Naive thymus-derived CD4-positive, alpha-beta T cell (primary cell): Measurements from ENCODE around the gene OGA. TPM values are rescaled to one million over a fixed set of nuclear protein-coding genes. Genes with fewer than 3 reads are reported as not detected.

Experiments
- ATAC-seq: fragments of 150-1000 bp; cut with Tn5 transposase; 2 replicates; pipeline ENCODE4 v1.10.0; 2021; ENCODE audit warnings: mild to moderate bottlenecking, moderate library complexity
- CTCF ChIA-PET: fragments of 350-600 bp; sonication (Branson Sonifier 250); formaldehyde crosslinking; loops from one replicate; lab custom pipeline; 2021; ENCODE audit warnings: antibody characterized with exemption; lab: Charles Lee
- POLR2A ChIA-PET: fragments of 350-600 bp; sonication (Branson Sonifier 250); formaldehyde crosslinking; loops from one replicate; lab custom pipeline; 2021; ENCODE audit warnings: antibody characterized with exemption, inconsistent platforms; lab: Charles Lee
- DNase-seq, 9 donors: peaks; one replicate each; pipeline versions ENCODE4 v3.0.0 to v3.0.0-alpha.2; 2020 to 2022; ENCODE audit warnings: mixed read lengths in 1 of 9
- H3K27ac ChIP-seq: one replicate; pipeline ENCODE4 v1.7.0; 2013; ENCODE audit warnings: mild to moderate bottlenecking, low read depth, low read length, moderate library complexity
- H3K27me3 ChIP-seq, 2 donors: one replicate each; pipeline ENCODE4 v1.7.0; 2013; ENCODE audit warnings: low read length in 2 of 2, mild to moderate bottlenecking in 2 of 2, moderate library complexity in 2 of 2; ENCODE audit not compliant: control insufficient read depth in 2 of 2, insufficient read depth in 2 of 2
- H3K36me3 ChIP-seq, 3 experiments: 1 replicate in 2 of 3; 2 replicates in 1 of 3; pipeline ENCODE4 v1.7.0; 2013; ENCODE audit warnings: low read length in 3 of 3, mild to moderate bottlenecking in 3 of 3, moderate library complexity in 1 of 3; ENCODE audit not compliant: insufficient read depth in 3 of 3, control insufficient read depth in 2 of 3
- H3K4me1 ChIP-seq, 2 donors: one replicate each; pipeline ENCODE4 v1.7.0; 2013; ENCODE audit warnings: low read length in 2 of 2, mild to moderate bottlenecking in 2 of 2, moderate library complexity in 1 of 2; ENCODE audit not compliant: control insufficient read depth in 2 of 2, insufficient read depth in 2 of 2
- H3K4me3 ChIP-seq: 2 replicates; pipeline ENCODE4 v1.7.0; 2013; ENCODE audit warnings: mild to moderate bottlenecking, low read length
- H3K9me3 ChIP-seq, 3 experiments: 1 replicate in 2 of 3; 2 replicates in 1 of 3; pipeline ENCODE4 v1.7.0; 2013; ENCODE audit warnings: low read length in 3 of 3; ENCODE audit not compliant: control insufficient read depth in 2 of 3
- H3K27ac Mint-ChIP-seq, 9 donors: one replicate each; pipeline ENCODE4 v1.8.0; 2020 to 2022; ENCODE audit warnings: mixed read lengths in 9 of 9, mild to moderate bottlenecking in 8 of 9, moderate library complexity in 5 of 9, inconsistent platforms in 2 of 9
- H3K27me3 Mint-ChIP-seq, 5 donors: one replicate each; pipeline ENCODE4 v1.8.0; 2021 to 2022; ENCODE audit warnings: mixed read lengths in 5 of 5, mild to moderate bottlenecking in 1 of 5
- H3K36me3 Mint-ChIP-seq, 5 donors: one replicate each; pipeline ENCODE4 v1.8.0; 2020 to 2022; ENCODE audit warnings: mixed read lengths in 5 of 5, mild to moderate bottlenecking in 3 of 5, inconsistent platforms in 1 of 5
- H3K4me1 Mint-ChIP-seq, 7 donors: one replicate each; pipeline ENCODE4 v1.8.0; 2020 to 2022; ENCODE audit warnings: mixed read lengths in 7 of 7, mild to moderate bottlenecking in 3 of 7, inconsistent platforms in 1 of 7
- H3K4me3 Mint-ChIP-seq, 10 donors: one replicate each; pipeline ENCODE4 v1.8.0; 2020 to 2022; ENCODE audit warnings: mild to moderate bottlenecking in 10 of 10, mixed read lengths in 10 of 10, moderate library complexity in 6 of 10, inconsistent platforms in 2 of 10
- H3K9me3 Mint-ChIP-seq, 11 donors: one replicate each; pipeline ENCODE4 v1.8.0; 2020 to 2022; ENCODE audit warnings: mixed read lengths in 11 of 11, mild to moderate bottlenecking in 4 of 11, inconsistent platforms in 1 of 11, moderate library complexity in 1 of 11
- intact Hi-C, 2 donors: fragments of 100-400 bp; cut with micrococcal nuclease; formaldehyde crosslinking; loops; one replicate each; pipeline ENCODE4 v1.15.1; 2023
- polyA plus RNA-seq, 2 donors: library from polyadenylated mRNA; unstranded; fragments of 300-500 nt; fragmentation: Illumina TruSeq; gene quantifications; one replicate each; pipeline ENCODE4 v1.2.3, GENCODE V29; 2021
- total RNA-seq, 6 experiments: library from RNA in 5 of 6; stranded (reverse) in 5 of 6; gene quantifications; 1 replicate in 5 of 6; 2 replicates in 1 of 6; pipeline ENCODE4 v1.2.3 and lab custom pipeline; 2021 to 2026

Gene OGA
- total and polyA plus RNA-seq, 7 experiments from 2014 or later: 45.8 to 338 (median 307) TPM

GRCh38 chr10:101752241-101752640 is 66.0 kb downstream of the OGA start:
- ChIA-PET POLR2A (no interaction called here), CTCF (no interaction called here)
- Histone ChIP-seq H3K4me3 (no peak overlapping the region), H3K9me3 (no peaks in the 10 kb centered on the region), H3K27me3 (no peaks in the 10 kb centered on the region), H3K36me3 (no peaks in the 10 kb centered on the region), H3K4me1 (no peaks in the 10 kb centered on the region), H3K27ac (no peak overlapping the region)
- DNase-seq (no peak), ATAC-seq (no peak)
- Mint-ChIP-seq H3K4me1 (no peaks in the 10 kb centered on the region), H3K27me3 (peaks cover 12 to 37% (median 14%) of the 10 kb centered on the region in 5 donors), H3K27ac (no peak overlapping the region), H3K36me3 (no peaks in the 10 kb centered on the region), H3K9me3 (no peaks in the 10 kb centered on the region), H3K4me3 (no peak overlapping the region)
- intact Hi-C loops: no loop called here

- H3K4me3 ChIP-seq: no peak overlapping the region
- H3K9me3 ChIP-seq: no peaks in the 10 kb centered on the region
- H3K27me3 ChIP-seq: no peaks in the 10 kb centered on the region
- no peaks in the 10 kb centered on the region for H3K36me3 ChIP-seq
- H3K9me3 Mint-ChIP-seq: no peaks in the 10 kb centered on the region
- intact Hi-C loops: no loop called here
- POLR2A ChIA-PET: no interaction called here
- ATAC-seq (no peak), DNase-seq (no peak)
- CTCF ChIA-PET: no interaction called here
- H3K27ac ChIP-seq: no peak overlapping the region
- no peaks in the 10 kb centered on the region for H3K36me3 Mint-ChIP-seq
- no peaks in the 10 kb centered on the region for H3K4me1 ChIP-seq
- no peak overlapping the region for H3K27ac Mint-ChIP-seq
- peaks cover 3 to 32% (median 12%) of the 10 kb centered on the region in 5 donors for H3K27me3 Mint-ChIP-seq
- H3K4me3 Mint-ChIP-seq: no peak overlapping the region
- no peaks in the 10 kb centered on the region for H3K4me1 Mint-ChIP-seq
Measured at GRCh38 chr10:101749047-101750016, 68.9 kb downstream of the OGA start.

- no peaks in the 10 kb centered on the region for H3K4me1 Mint-ChIP-seq
- no peaks in the 10 kb centered on the region for H3K9me3 Mint-ChIP-seq
- H3K27ac Mint-ChIP-seq: no peak overlapping the region
- ChIA-PET CTCF (no interaction called here), POLR2A (no interaction called here)
- H3K36me3 Mint-ChIP-seq: no peaks in the 10 kb centered on the region
- Histone ChIP-seq H3K9me3 (no peaks in the 10 kb centered on the region), H3K4me3 (no peak overlapping the region), H3K36me3 (no peaks in the 10 kb centered on the region), H3K27me3 (no peaks in the 10 kb centered on the region), H3K4me1 (no peaks in the 10 kb centered on the region), H3K27ac (no peak overlapping the region)
- intact Hi-C loops: no loop called here
- no peak overlapping the region for H3K4me3 Mint-ChIP-seq
- H3K27me3 Mint-ChIP-seq: peaks cover 0 to 26% (median 11%) of the 10 kb centered on the region in 5 donors
- ATAC-seq (no peak), DNase-seq (no peak)
Measured at GRCh38 chr10:101748496-101748895, 69.7 kb downstream of the OGA start.

GRCh38 chr10:101745074-101745696 is 73.1 kb downstream of the OGA start:
- intact Hi-C loops: no loop called here
- H3K27ac Mint-ChIP-seq: no peak overlapping the region
- H3K4me1 ChIP-seq: no peaks in the 10 kb centered on the region
- H3K36me3 Mint-ChIP-seq: no peaks in the 10 kb centered on the region
- CTCF ChIA-PET: interaction anchor here (0.6 kb wide), 1 partner anchor 1589 kb away, joined by 7 read pairs; no protein-coding TSS in a partner anchor
- H3K4me3 Mint-ChIP-seq: no peak overlapping the region
- peaks cover 0 to 2% (median 0%) of the 10 kb centered on the region in 11 donors for H3K9me3 Mint-ChIP-seq
- POLR2A ChIA-PET: no interaction called here
- no peak for ATAC-seq
- no peak overlapping the region for H3K27ac ChIP-seq
- H3K4me1 Mint-ChIP-seq: no peaks in the 10 kb centered on the region
- H3K9me3 ChIP-seq: no peaks in the 10 kb centered on the region
- peaks cover 0 to 33% (median 3%) of the 10 kb centered on the region in 5 donors for H3K27me3 Mint-ChIP-seq
- no peaks in the 10 kb centered on the region for H3K27me3 ChIP-seq
- H3K4me3 ChIP-seq: no peak overlapping the region
- no peak for DNase-seq
- H3K36me3 ChIP-seq: no peaks in the 10 kb centered on the region

- ChIA-PET POLR2A (no interaction called here), CTCF (no interaction called here)
- Mint-ChIP-seq H3K36me3 (no peaks in the 10 kb centered on the region), H3K4me3 (no peak overlapping the region), H3K9me3 (peaks cover 0 to 2% (median 0%) of the 10 kb centered on the region in 11 donors), H3K27ac (no peak overlapping the region), H3K4me1 (peaks cover 0 to 1% (median 0%) of the 10 kb centered on the region in 7 donors), H3K27me3 (peaks cover 0 to 37% (median 3%) of the 10 kb centered on the region in 5 donors)
- no peaks in the 10 kb centered on the region for H3K4me1 ChIP-seq
- no peak for ATAC-seq
- no peak overlapping the region for H3K4me3 ChIP-seq
- DNase-seq: no peak
- no peaks in the 10 kb centered on the region for H3K27me3 ChIP-seq
- H3K27ac ChIP-seq: no peak overlapping the region
- intact Hi-C loops: no loop called here
- H3K36me3 ChIP-seq: no peaks in the 10 kb centered on the region
- H3K9me3 ChIP-seq: no peaks in the 10 kb centered on the region
Measured at GRCh38 chr10:101744267-101744666, 74.0 kb downstream of the OGA start.

- no peaks in the 10 kb centered on the region for H3K4me1 ChIP-seq
- Mint-ChIP-seq H3K4me1 (peaks cover 0 to 1% (median 0%) of the 10 kb centered on the region in 7 donors), H3K36me3 (no peaks in the 10 kb centered on the region), H3K27ac (peak overlapping the region in 1 of 9 donors; percentile 23), H3K9me3 (peaks cover 0 to 2% (median 0%) of the 10 kb centered on the region in 11 donors), H3K4me3 (no peak overlapping the region), H3K27me3 (peaks cover 0 to 37% (median 3%) of the 10 kb centered on the region in 5 donors)
- POLR2A ChIA-PET: no interaction called here
- no peaks in the 10 kb centered on the region for H3K36me3 ChIP-seq
- H3K27ac ChIP-seq: no peak overlapping the region
- H3K9me3 ChIP-seq: no peaks in the 10 kb centered on the region
- intact Hi-C loops: no loop called here
- ATAC-seq: no peak
- no peak overlapping the region for H3K4me3 ChIP-seq
- DNase-seq: no peak
- CTCF ChIA-PET: no interaction called here
- no peaks in the 10 kb centered on the region for H3K27me3 ChIP-seq
Measured at GRCh38 chr10:101741938-101742337, 76.3 kb downstream of the OGA start.
